CD14-positive monocyte (primary cell): ENCODE data around the gene C4orf36. TPM values are rescaled to one million over a fixed set of nuclear protein-coding genes. Genes with fewer than 3 reads are reported as not detected.

Experiments used
- DNase-seq, 3 donors: peaks; one replicate each; pipeline ENCODE4 v3.0.0-alpha.2; 2011 to 2022
- H2AFZ ChIP-seq: 2 replicates; pipeline ENCODE4 v1.6.0; 2012; ENCODE audit warnings: mild to moderate bottlenecking, low read depth, low read length, inconsistent platforms; ENCODE audit not compliant: insufficient read depth, poor library complexity, severe bottlenecking
- H3K27ac ChIP-seq, 2 donors: 1 replicate in 1 of 2; 2 replicates in 1 of 2; pipeline ENCODE4 v1.5.1; 2012 to 2013; ENCODE audit warnings: low read length in 2 of 2, control low read depth in 1 of 2, inconsistent platforms in 1 of 2, low read depth in 1 of 2, mild to moderate bottlenecking in 1 of 2
- H3K27me3 ChIP-seq, 2 donors: one replicate each; pipeline versions ENCODE4 v1.6.0 to v1.6.1; 2011 to 2013; ENCODE audit warnings: low read length in 2 of 2; ENCODE audit not compliant: control insufficient read depth in 2 of 2, insufficient read depth in 2 of 2
- H3K36me3 ChIP-seq, 2 donors: replicated peaks in 1 of 2; 1 replicate in 1 of 2; 2 replicates in 1 of 2; pipeline versions ENCODE4 v1.5.1 to v1.6.1; 2012 to 2013; ENCODE audit warnings: low read length in 2 of 2, control low read depth in 1 of 2, inconsistent platforms in 1 of 2, mild to moderate bottlenecking in 1 of 2; ENCODE audit not compliant: insufficient read depth in 2 of 2, control insufficient read depth in 1 of 2
- H3K4me1 ChIP-seq, 2 donors: 1 replicate in 1 of 2; 2 replicates in 1 of 2; pipeline versions ENCODE4 v1.5.1 to v1.6.1; 2012 to 2013; ENCODE audit warnings: low read length in 2 of 2, control low read depth in 1 of 2, inconsistent platforms in 1 of 2, mild to moderate bottlenecking in 1 of 2, moderate library complexity in 1 of 2; ENCODE audit not compliant: insufficient read depth in 2 of 2, control insufficient read depth in 1 of 2
- H3K4me2 ChIP-seq: replicated peaks from 2 replicates; pipeline ENCODE3; 2012; ENCODE audit warnings: low read length, moderate library complexity, mild to moderate bottlenecking; ENCODE audit not compliant: poor library complexity, severe bottlenecking; ENCODE audit errors: extremely low read depth
- H3K4me3 ChIP-seq, 3 experiments: fragments of 200-600 bp in 1 of 3; sonication (generic) in 1 of 3; replicated peaks in 1 of 3; 1 replicate in 2 of 3; 2 replicates in 1 of 3; pipeline ENCODE4 v1.5.1; 2011 to 2013; ENCODE audit warnings: low read length in 3 of 3, mild to moderate bottlenecking in 3 of 3, control low read depth in 2 of 3, low read depth in 2 of 3, inconsistent platforms in 1 of 3, moderate library complexity in 1 of 3
- H3K79me2 ChIP-seq: 2 replicates; pipeline ENCODE4 v1.6.0; 2012; ENCODE audit warnings: mild to moderate bottlenecking, control low read depth, inconsistent platforms, low read length, moderate library complexity; ENCODE audit not compliant: insufficient read depth
- H3K9ac ChIP-seq: 2 replicates; pipeline ENCODE4 v1.6.0; 2017; ENCODE audit warnings: low read length, mild to moderate bottlenecking; ENCODE audit not compliant: insufficient read depth, poor library complexity, severe bottlenecking
- H3K9me3 ChIP-seq, 2 donors: replicated peaks in 1 of 2; 1 replicate in 1 of 2; 2 replicates in 1 of 2; pipeline versions ENCODE4 v1.5.1 to v1.6.1; 2012 to 2013; ENCODE audit warnings: low read length in 2 of 2, control low read depth in 1 of 2; ENCODE audit not compliant: control insufficient read depth in 1 of 2, insufficient read depth in 1 of 2
- H4K20me1 ChIP-seq: 2 replicates; pipeline ENCODE4 v1.6.0; 2012; ENCODE audit warnings: mild to moderate bottlenecking, low read length, control low read depth, moderate library complexity; ENCODE audit not compliant: insufficient read depth
- H3K27ac Mint-ChIP-seq, 7 donors: one replicate each; pipeline ENCODE4 v1.8.0; 2020; ENCODE audit warnings: mild to moderate bottlenecking in 7 of 7, mixed read lengths in 7 of 7, moderate library complexity in 6 of 7, inconsistent platforms in 2 of 7
- H3K27me3 Mint-ChIP-seq, 3 donors: one replicate each; pipeline ENCODE4 v1.8.0; 2021 to 2022; ENCODE audit warnings: low read depth in 3 of 3, mild to moderate bottlenecking in 3 of 3, mixed read lengths in 3 of 3, moderate library complexity in 3 of 3, inconsistent platforms in 1 of 3
- H3K36me3 Mint-ChIP-seq, 2 donors: one replicate each; pipeline ENCODE4 v1.8.0; 2020; ENCODE audit warnings: mixed read lengths in 2 of 2, inconsistent platforms in 1 of 2, mild to moderate bottlenecking in 1 of 2
- H3K4me1 Mint-ChIP-seq: one replicate; pipeline ENCODE4 v1.8.0; 2020; ENCODE audit warnings: mild to moderate bottlenecking, mixed read lengths
- H3K4me3 Mint-ChIP-seq, 2 donors: one replicate each; pipeline ENCODE4 v1.8.0; 2020; ENCODE audit warnings: mild to moderate bottlenecking in 2 of 2, mixed read lengths in 2 of 2, moderate library complexity in 1 of 2
- H3K9me3 Mint-ChIP-seq, 7 donors: one replicate each; pipeline ENCODE4 v1.8.0; 2020 to 2022; ENCODE audit warnings: mixed read lengths in 7 of 7, mild to moderate bottlenecking in 6 of 7, moderate library complexity in 6 of 7, inconsistent platforms in 2 of 7
- CTCF ChIP-seq: fragments of 200-600 bp; IDR thresholded peaks from one replicate; pipeline ENCODE4 v1.8.0; 2022; ENCODE audit warnings: antibody characterized with exemption, mild to moderate bottlenecking
- whole genome bisulfite sequencing: methylation state at CpG from one replicate; pipeline ENCODE4 v1.1.5; 2013; ENCODE audit warnings: missing lambda C conversion rate; ENCODE audit not compliant: insufficient coverage; 5-methylcytosine and 5-hydroxymethylcytosine counted together
- intact Hi-C, 2 donors: fragments of 100-400 bp; cut with micrococcal nuclease; formaldehyde crosslinking; loops; one replicate each; pipeline versions ENCODE4 v1.15.0 to v1.15.1; 2023
- polyA plus RNA-seq, 3 donors: library from polyadenylated mRNA; depleted of rRNA in 1 of 3; unstranded in 2 of 3; stranded (reverse) in 1 of 3; fragments of 300-500 nt in 2 of 3; fragments of >200 nt in 1 of 3; fragmentation: Illumina TruSeq in 2 of 3; gene quantifications; 1 replicate in 2 of 3; 2 replicates in 1 of 3; pipeline ENCODE4 v1.2.3, GENCODE V29; 2012 to 2021

C4orf36 gene
- polyA plus RNA-seq, 3 donors = 0.14 TPM; not detected in 2

GRCh38 chr4:86872135-86872534 is 20.1 kb downstream of the C4orf36 start:
- DNase-seq = no peak
- intact Hi-C loops = no loop called here
- Mint-ChIP-seq H3K4me1 (peaks cover 6% of the 10 kb centered on the region), H3K27me3 (peaks cover 2 to 3% (median 2%) of the 10 kb centered on the region in 3 donors), H3K4me3 (no peak overlapping the region), H3K9me3 (peaks cover 0 to 7% (median 0%) of the 10 kb centered on the region in 7 donors), H3K27ac (no peak overlapping the region), H3K36me3 (no peaks in the 10 kb centered on the region)
- Histone ChIP-seq H3K27ac (no peak overlapping the region), H3K36me3 (no peaks in the 10 kb centered on the region), H3K9me3 (no peaks in the 10 kb centered on the region), H3K4me2 (no peak overlapping the region), H3K4me1 (no peaks in the 10 kb centered on the region), H3K4me3 (no peak overlapping the region), H3K79me2 (no peaks in the 10 kb centered on the region), H4K20me1 (no peaks in the 10 kb centered on the region), H2AFZ (no peak overlapping the region), H3K27me3 (no peaks in the 10 kb centered on the region), H3K9ac (no peak overlapping the region)
- WGBS = 100% methylated on average over 2 of the region's 4 CpGs
- TF ChIP-seq CTCF = no peak

- no peaks in the 10 kb centered on the region for H3K36me3 Mint-ChIP-seq
- no peaks in the 10 kb centered on the region for H3K79me2 ChIP-seq
- DNase-seq = no peak
- peaks cover 2 to 3% (median 2%) of the 10 kb centered on the region in 3 donors for H3K27me3 Mint-ChIP-seq
- no peak overlapping the region for H3K27ac ChIP-seq
- no peaks in the 10 kb centered on the region for H3K9me3 ChIP-seq
- H3K4me3 ChIP-seq = no peak overlapping the region
- no peak overlapping the region for H2AFZ ChIP-seq
- 18% methylated on average over 2 of the region's 9 CpGs for WGBS
- H3K4me1 Mint-ChIP-seq = peaks cover 6% of the 10 kb centered on the region
- no peaks in the 10 kb centered on the region for H3K36me3 ChIP-seq
- H3K27me3 ChIP-seq = no peaks in the 10 kb centered on the region
- H3K9ac ChIP-seq = no peak overlapping the region
- no peak for TF ChIP-seq CTCF
- no peak overlapping the region for H3K4me2 ChIP-seq
- peak overlapping the region in 1 of 7 donors; percentile 61 for H3K27ac Mint-ChIP-seq
- no peak overlapping the region for H3K4me3 Mint-ChIP-seq
- H3K4me1 ChIP-seq = no peaks in the 10 kb centered on the region
- intact Hi-C loops = no loop called here
- H3K9me3 Mint-ChIP-seq = peaks cover 0 to 5% (median 0%) of the 10 kb centered on the region in 7 donors
- H4K20me1 ChIP-seq = no peaks in the 10 kb centered on the region
Observed at GRCh38 chr4:86870442-86871069, 21.7 kb downstream of the C4orf36 start.
